ENCODE results near the gene MADD. TPM values are rescaled to one million over a fixed set of nuclear protein-coding genes. Genes with fewer than 3 reads are reported as not detected.

The MADD gene
- total RNA-seq, 1 experiment from 2014 or later = 41.0 TPM

- Mint-ChIP-seq H3K27me3 (ENCODE audit: low read depth) (no peaks in the 10 kb centered on the region; the same call in 1 of the 2 replicates), H3K4me1 (peaks cover 19 to 28% of the 10 kb centered on the region in 2 experiments), H3K27ac (peak overlapping the region; percentile 10 to 53 (median 20); a peak in 5 of 7 replicates), H3K36me3 (ENCODE audit: insufficient read depth in 1 of 3, low read depth in 3 of 3) (peaks cover 0 to 4% (median 0%) of the 10 kb centered on the region in 3 experiments; a peak in 1 of 7 replicates), H3K9me3 (no peaks in the 10 kb centered on the region), H3K4me3 (no peak overlapping the region)
- Histone ChIP-seq H2AFZ (ENCODE audit: low read length) (no peak overlapping the region), H3K23ac (ENCODE audit: insufficient read length, low read depth, low read length) (no peak overlapping the region), H3T11ph (ENCODE audit: low read length) (no peak overlapping the region), H3K9ac (ENCODE audit: extremely low read depth, insufficient read length, low read length) (no peak overlapping the region), H3K79me1 (ENCODE audit: insufficient read depth, low read depth, low read length, poor library complexity, severe bottlenecking) (no peaks in the 10 kb centered on the region), H2BK12ac (ENCODE audit: insufficient read length, low read depth, low read length) (no peak overlapping the region), H3K23me2 (ENCODE audit: insufficient read length, low read depth, low read length, poor library complexity, severe bottlenecking) (peaks cover 5% of the 10 kb centered on the region), H2BK20ac (ENCODE audit: low read depth, low read length, poor library complexity, severe bottlenecking) (no peak overlapping the region), H2AK5ac (ENCODE audit: insufficient read length, low read length) (no peak overlapping the region), H3K4me1 (ENCODE audit: insufficient read depth, low read length) (no peaks in the 10 kb centered on the region; the same call in 1 of the 2 replicates), H4K20me1 (ENCODE audit: control insufficient read depth, insufficient read depth, insufficient read length) (no peaks in the 10 kb centered on the region), H3K27me3 (ENCODE audit: insufficient read depth, low read length) (no peaks in the 10 kb centered on the region), H2BK5ac (ENCODE audit: insufficient read length, low read length) (no peak overlapping the region), H4K91ac (ENCODE audit: insufficient read length, low read depth, low read length) (no peak overlapping the region), H3K14ac (ENCODE audit: insufficient read depth, low read length) (no peak overlapping the region), H3K79me2 (ENCODE audit: insufficient read depth, low read length) (peaks cover 3% of the 10 kb centered on the region; the same call in 1 of the 2 replicates), H3K9me3 (ENCODE audit: control insufficient read depth, low read depth, low read length) (no peaks in the 10 kb centered on the region), H3K56ac (ENCODE audit: insufficient read length, low read depth, low read length) (no peak overlapping the region), H2BK120ac (ENCODE audit: low read depth, low read length, poor library complexity, severe bottlenecking) (no peak overlapping the region), H3K27ac (ENCODE audit: insufficient read length, low read depth, low read length) (no peak overlapping the region), H3K18ac (ENCODE audit: insufficient read length, low read depth, low read length) (no peak overlapping the region), H2BK15ac (ENCODE audit: low read depth, low read length) (no peak overlapping the region), H3K4me2 (ENCODE audit: insufficient read depth, insufficient read length, low read length) (no peak overlapping the region), H4K8ac (replicated peaks; ENCODE audit: insufficient read length, low read depth, low read length) (no peak overlapping the region), H3K4ac (ENCODE audit: low read depth, low read length) (no peak overlapping the region), H4K5ac (ENCODE audit: insufficient read length, low read depth, low read length) (no peak overlapping the region)
- no peak for DNase-seq
- no CpG with 5 or more reads among the region's 3 CpGs for WGBS (ENCODE audit: extremely low coverage, insufficient read length, low lambda C conversion rate)
- TF ChIP-seq CTCF (conservative IDR thresholded peaks at IDR 0.05) = no peak
Observed at GRCh38 chr11:47254386-47254785, 15.5 kb upstream of the MADD start.
